IMR-90 (cell line): ENCODE measurements around the gene HPSE2. TPM values are rescaled to one million over a fixed set of nuclear protein-coding genes. Genes with fewer than 3 reads are reported as not detected.

Experiments used
- ATAC-seq: fragments of 200-7000 bp; cut with Tn5 transposase; 2 replicates; pipeline ENCODE4 v1.9.1; 2020; ENCODE audit warnings: low read depth, mild to moderate bottlenecking, moderate library complexity
- BruUV-seq: library from RNA; stranded (reverse); fragments of 400-500 nt; replicated peaks from 2 replicates; lab custom pipeline; 2021; lab: Mats Ljungman, UMichigan
- CTCF ChIA-PET: fragments of 300-600 bp; formaldehyde crosslinking; extraction: SDS; loops from one replicate; lab custom pipeline; 2021; ENCODE audit warnings: antibody characterized with exemption; lab: Yijun Ruan, JAX
- POLR2A ChIA-PET: fragments of 300-600 bp; sonication (Branson Sonifier 250); formaldehyde crosslinking; loops from one replicate; lab custom pipeline; 2022; ENCODE audit warnings: antibody characterized with exemption; ENCODE audit not compliant: unreplicated experiment; lab: Charles Lee
- DNase-seq: peaks from one replicate; pipeline ENCODE4 v3.0.0; 2013
- H2AFZ ChIP-seq: replicated peaks from 2 replicates; pipeline ENCODE3; 2013; ENCODE audit warnings: low read length, mild to moderate bottlenecking; ENCODE audit not compliant: poor library complexity
- H2AK5ac ChIP-seq: 2 replicates; pipeline ENCODE4 v1.6.1; 2013; ENCODE audit warnings: low read depth, low read length, inconsistent platforms
- H2AK9ac ChIP-seq: replicated peaks from 2 replicates; pipeline ENCODE3; 2013; ENCODE audit warnings: mild to moderate bottlenecking, low read depth, low read length, moderate library complexity; ENCODE audit not compliant: poor library complexity
- H2BK120ac ChIP-seq: 2 replicates; pipeline ENCODE4 v1.6.1; 2013; ENCODE audit warnings: low read depth, low read length, inconsistent platforms
- H2BK15ac ChIP-seq: 3 replicates; pipeline ENCODE4 v1.6.1; 2013; ENCODE audit warnings: low read depth, low read length, inconsistent platforms
- H2BK20ac ChIP-seq: 2 replicates; pipeline ENCODE4 v1.6.1; 2013; ENCODE audit warnings: low read depth, mild to moderate bottlenecking, inconsistent platforms, low read length, moderate library complexity
- H2BK5ac ChIP-seq: 2 replicates; pipeline ENCODE4 v1.6.1; 2013; ENCODE audit warnings: mild to moderate bottlenecking, low read depth, low read length, inconsistent platforms; ENCODE audit not compliant: poor library complexity, severe bottlenecking
- H3K14ac ChIP-seq: replicated peaks from 2 replicates; pipeline ENCODE4 v1.6.1; 2013; ENCODE audit warnings: low read depth, low read length, inconsistent platforms
- H3K18ac ChIP-seq: 2 replicates; pipeline ENCODE4 v1.6.1; 2013; ENCODE audit warnings: low read depth, low read length, control low read depth
- H3K23ac ChIP-seq: 2 replicates; pipeline ENCODE4 v1.6.1; 2013; ENCODE audit warnings: low read depth, low read length, inconsistent platforms
- H3K27ac ChIP-seq: 2 replicates; pipeline ENCODE4 v1.5.1; 2013; ENCODE audit warnings: mild to moderate bottlenecking, control low read depth, low read length; ENCODE audit not compliant: insufficient read depth
- H3K27me3 ChIP-seq: 2 replicates; pipeline ENCODE4 v1.6.1; 2013; ENCODE audit warnings: low read length; ENCODE audit not compliant: control insufficient read depth, insufficient read depth
- H3K36me3 ChIP-seq: 2 replicates; pipeline ENCODE4 v1.6.1; 2013; ENCODE audit warnings: low read length, mixed read lengths; ENCODE audit not compliant: control insufficient read depth, insufficient read depth
- H3K4ac ChIP-seq: 2 replicates; pipeline ENCODE4 v1.6.1; 2013; ENCODE audit warnings: low read depth, low read length, inconsistent platforms
- H3K4me1 ChIP-seq: 2 replicates; pipeline ENCODE4 v1.6.1; 2013; ENCODE audit warnings: low read length, mixed read lengths; ENCODE audit not compliant: control insufficient read depth, insufficient read depth
- H3K4me2 ChIP-seq: 2 replicates; pipeline ENCODE4 v1.6.1; 2013; ENCODE audit warnings: low read depth, mild to moderate bottlenecking, control low read depth, low read length, moderate library complexity
- H3K4me3 ChIP-seq: 2 replicates; pipeline ENCODE4 v1.5.1; 2013; ENCODE audit warnings: low read depth, mild to moderate bottlenecking, control low read depth, low read length, moderate library complexity; ENCODE audit not compliant: insufficient read depth
- H3K56ac ChIP-seq: 2 replicates; pipeline ENCODE4 v1.6.1; 2013; ENCODE audit warnings: low read length, inconsistent platforms; ENCODE audit not compliant: insufficient read depth; ENCODE audit errors: extremely low read depth
- H3K79me1 ChIP-seq, 2 experiments: 2 replicates each; pipeline ENCODE4 v1.6.1; 2013; ENCODE audit warnings: low read length in 2 of 2, inconsistent platforms in 1 of 2, low read depth in 1 of 2
- H3K9ac ChIP-seq: 2 replicates; pipeline ENCODE4 v1.6.1; 2013; ENCODE audit warnings: low read depth, low read length, control low read depth
- H3K9me1 ChIP-seq: 2 replicates; pipeline ENCODE4 v1.6.1; 2013; ENCODE audit warnings: low read length, inconsistent platforms; ENCODE audit not compliant: insufficient read depth
- H3K9me3 ChIP-seq: 2 replicates; pipeline ENCODE4 v1.6.1; 2013; ENCODE audit warnings: low read length; ENCODE audit not compliant: control insufficient read depth, insufficient read depth
- H4K20me1 ChIP-seq: 2 replicates; pipeline ENCODE4 v1.6.1; 2013; ENCODE audit warnings: low read length, inconsistent platforms; ENCODE audit not compliant: insufficient read depth
- H4K5ac ChIP-seq: 2 replicates; pipeline ENCODE4 v1.6.1; 2013; ENCODE audit warnings: mild to moderate bottlenecking, low read depth, low read length, control low read depth
- H4K8ac ChIP-seq, 2 experiments: 2 replicates each; pipeline ENCODE4 v1.6.1; 2013; ENCODE audit warnings: low read depth in 2 of 2, low read length in 2 of 2, control low read depth in 1 of 2, inconsistent platforms in 1 of 2
- H4K91ac ChIP-seq: 2 replicates; pipeline ENCODE4 v1.6.1; 2013; ENCODE audit warnings: low read depth, low read length, inconsistent platforms; ENCODE audit not compliant: insufficient read depth
- CEBPB ChIP-seq: IDR thresholded peaks from 2 replicates; pipeline ENCODE4 v1.6.1; 2012; ENCODE audit warnings: low read depth, low read length, improper control_type of control experiment
- CHD1 ChIP-seq: IDR thresholded peaks from 2 replicates; pipeline ENCODE4 v1.6.1; 2012; ENCODE audit warnings: low read depth, low read length, improper control_type of control experiment
- FOS ChIP-seq: fragments of 150-350 bp; IDR thresholded peaks from 2 replicates; pipeline ENCODE4 v1.6.1; 2016; ENCODE audit warnings: low read depth, low read length
- MAFK ChIP-seq: IDR thresholded peaks from 2 replicates; pipeline ENCODE4 v1.6.1; 2012; ENCODE audit warnings: low read depth, low read length, improper control_type of control experiment
- MXI1 ChIP-seq: IDR thresholded peaks from 2 replicates; pipeline ENCODE4 v1.6.1; 2012; ENCODE audit warnings: low read depth, mild to moderate bottlenecking, low read length, moderate library complexity, borderline replicate concordance
- NFE2L2 ChIP-seq: fragments of 150-350 bp; IDR thresholded peaks from 2 replicates; pipeline ENCODE4 v1.6.1; 2016; ENCODE audit warnings: low read depth, mild to moderate bottlenecking, low read length
- POLR2A ChIP-seq: IDR thresholded peaks from 2 replicates; pipeline ENCODE4 v1.6.1; 2012; ENCODE audit warnings: mild to moderate bottlenecking, low read depth, low read length
- RCOR1 ChIP-seq: IDR thresholded peaks from 2 replicates; pipeline ENCODE4 v1.6.1; 2012; ENCODE audit warnings: mild to moderate bottlenecking, low read length, improper control_type of control experiment; ENCODE audit not compliant: insufficient replicate concordance
- RFX5 ChIP-seq: IDR thresholded peaks from 2 replicates; pipeline ENCODE4 v1.8.0; 2012; ENCODE audit warnings: low read depth, mild to moderate bottlenecking, low read length, moderate library complexity
- SMC3 ChIP-seq: fragments of 150-350 bp; IDR thresholded peaks from 2 replicates; pipeline ENCODE4 v1.6.1; 2016; ENCODE audit warnings: low read depth, mild to moderate bottlenecking, antibody characterized with exemption, low read length, moderate library complexity
- WGBS, 2 experiments: methylation state at CpG; one replicate each; pipeline versions ENCODE4 v1.1.5 to v1.1.7; 2013; ENCODE audit warnings: missing lambda C conversion rate in 2 of 2; ENCODE audit not compliant: insufficient read length in 1 of 2; ENCODE audit errors: extremely low coverage in 2 of 2; 5-methylcytosine and 5-hydroxymethylcytosine counted together
- dilution Hi-C: fragments of 300-500 bp; cut with HindIII; formaldehyde crosslinking; loops from one replicate; pipeline ENCODE4 v1.14.3; 2018; ENCODE audit warnings: low sequenced_read_pairs; ENCODE audit not compliant: unreplicated experiment
- in situ Hi-C: fragments of 300-500 bp; cut with MboI; formaldehyde crosslinking; loops from 3 replicates; pipeline ENCODE4 v1.14.3; 2019; ENCODE audit warnings: low sequenced_read_pairs, inconsistent platforms, mixed read lengths
- intact Hi-C: fragments of 100-400 bp; cut with micrococcal nuclease; formaldehyde crosslinking; loops from 2 replicates; pipeline ENCODE4 v1.10.0; 2022
- polyA plus RNA-seq, 3 experiments: library from polyadenylated mRNA; depleted of rRNA; stranded (reverse); fragments of >200 nt; gene quantifications; 2 replicates each; pipeline ENCODE4 v1.2.3, GENCODE V29; 2012; ENCODE audit warnings: low replicate concordance in 1 of 3
- total RNA-seq: library from RNA; depleted of rRNA; stranded (reverse); fragments of >200 nt; gene quantifications from 2 replicates; pipeline ENCODE4 v1.2.3, GENCODE V29; 2012
- TF ChIP-seq, protein P1 (sequence below): fragments of 150-350 bp; IDR thresholded peaks from 2 replicates; pipeline ENCODE4 v1.6.1; 2016; ENCODE audit warnings: low read depth, mild to moderate bottlenecking, low read length, moderate library complexity, borderline replicate concordance
- TF ChIP-seq, protein P2 (sequence below): conservative IDR thresholded peaks from 2 replicates; pipeline ENCODE4 v1.5.1; 2012; ENCODE audit warnings: mild to moderate bottlenecking, low read depth, low read length, improper control_type of control experiment
- TF ChIP-seq, protein P3 (sequence below): fragments of 150-350 bp; IDR thresholded peaks from 2 replicates; pipeline ENCODE4 v1.6.1; 2017; ENCODE audit warnings: mild to moderate bottlenecking, antibody characterized with exemption, low read length, low read depth

The HPSE2 gene
- total and polyA plus RNA-seq, 2 of the 4 experiments (the other 2 are of a cell fraction): not detected

DNA sequence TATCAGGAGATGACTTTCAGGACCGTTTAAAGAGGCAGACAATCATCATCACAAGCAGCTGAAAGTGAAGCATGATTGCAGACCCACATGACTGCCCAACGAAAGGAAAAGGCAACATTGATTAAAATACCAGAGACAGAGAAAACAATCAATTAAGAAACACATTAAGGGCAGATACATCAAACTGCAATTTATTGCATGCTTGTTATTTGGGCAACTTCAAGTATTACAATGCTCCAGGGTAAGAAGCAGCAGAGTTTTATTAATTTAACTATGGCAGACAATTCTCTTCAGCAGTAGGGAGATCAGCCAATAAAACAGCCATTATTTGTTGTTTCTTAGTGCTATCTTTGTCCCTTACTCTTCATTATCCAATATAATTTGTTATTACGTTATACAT, 421.2 kb downstream of the HPSE2 start:
- dilution Hi-C loops (no loop called here), in situ Hi-C loops (no loop called here), intact Hi-C loops (no loop called here)
- H3K79me1 ChIP-seq: no peaks in the 10 kb centered on the region
- H4K20me1 ChIP-seq: no peaks in the 10 kb centered on the region
- no peaks in the 10 kb centered on the region for H3K9me3 ChIP-seq
- no CpG with 5 or more reads among the region's 3 CpGs for WGBS, 2 experiments
- no peak overlapping the region for H3K18ac ChIP-seq
- ChIA-PET POLR2A (no interaction called here), CTCF (no interaction called here)
- no peak overlapping the region for H3K23ac ChIP-seq
- H2BK120ac ChIP-seq: no peak overlapping the region
- H3K56ac ChIP-seq: no peak overlapping the region
- no peaks in the 10 kb centered on the region for H3K4me1 ChIP-seq
- no peak overlapping the region for H3K4ac ChIP-seq
- H3K27ac ChIP-seq: no peak overlapping the region
- H3K9me1 ChIP-seq: no peaks in the 10 kb centered on the region
- no peak for ATAC-seq
- no peak overlapping the region for H3K9ac ChIP-seq
- no peak overlapping the region for H4K8ac ChIP-seq
- H4K5ac ChIP-seq: no peak overlapping the region
- no peak overlapping the region for H2BK20ac ChIP-seq
- no peaks in the 10 kb centered on the region for H3K27me3 ChIP-seq
- H2BK5ac ChIP-seq: no peak overlapping the region
- H3K14ac ChIP-seq: no peak overlapping the region
- BruUV-seq: no TSS peak
- no peak overlapping the region for H3K4me3 ChIP-seq
- H4K91ac ChIP-seq: no peak overlapping the region
- no peaks in the 10 kb centered on the region for H3K36me3 ChIP-seq
- H2AK9ac ChIP-seq: no peak overlapping the region
- no peak overlapping the region for H2AFZ ChIP-seq
- H2BK15ac ChIP-seq: no peak overlapping the region
- H2AK5ac ChIP-seq: no peak overlapping the region
- no peak for DNase-seq
- H3K4me2 ChIP-seq: no peak overlapping the region
- TF ChIP-seq CHD1 (no peak), POLR2A (no peak), RFX5 (no peak), CEBPB (no peak), MXI1 (no peak), SMC3 (no peak), MAFK (no peak), NFE2L2 (no peak), FOS (no peak), RCOR1 (no peak)
- TF ChIP-seq, protein P1, sequence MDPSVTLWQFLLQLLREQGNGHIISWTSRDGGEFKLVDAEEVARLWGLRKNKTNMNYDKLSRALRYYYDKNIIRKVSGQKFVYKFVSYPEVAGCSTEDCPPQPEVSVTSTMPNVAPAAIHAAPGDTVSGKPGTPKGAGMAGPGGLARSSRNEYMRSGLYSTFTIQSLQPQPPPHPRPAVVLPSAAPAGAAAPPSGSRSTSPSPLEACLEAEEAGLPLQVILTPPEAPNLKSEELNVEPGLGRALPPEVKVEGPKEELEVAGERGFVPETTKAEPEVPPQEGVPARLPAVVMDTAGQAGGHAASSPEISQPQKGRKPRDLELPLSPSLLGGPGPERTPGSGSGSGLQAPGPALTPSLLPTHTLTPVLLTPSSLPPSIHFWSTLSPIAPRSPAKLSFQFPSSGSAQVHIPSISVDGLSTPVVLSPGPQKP: no peak
- TF ChIP-seq, protein P2, sequence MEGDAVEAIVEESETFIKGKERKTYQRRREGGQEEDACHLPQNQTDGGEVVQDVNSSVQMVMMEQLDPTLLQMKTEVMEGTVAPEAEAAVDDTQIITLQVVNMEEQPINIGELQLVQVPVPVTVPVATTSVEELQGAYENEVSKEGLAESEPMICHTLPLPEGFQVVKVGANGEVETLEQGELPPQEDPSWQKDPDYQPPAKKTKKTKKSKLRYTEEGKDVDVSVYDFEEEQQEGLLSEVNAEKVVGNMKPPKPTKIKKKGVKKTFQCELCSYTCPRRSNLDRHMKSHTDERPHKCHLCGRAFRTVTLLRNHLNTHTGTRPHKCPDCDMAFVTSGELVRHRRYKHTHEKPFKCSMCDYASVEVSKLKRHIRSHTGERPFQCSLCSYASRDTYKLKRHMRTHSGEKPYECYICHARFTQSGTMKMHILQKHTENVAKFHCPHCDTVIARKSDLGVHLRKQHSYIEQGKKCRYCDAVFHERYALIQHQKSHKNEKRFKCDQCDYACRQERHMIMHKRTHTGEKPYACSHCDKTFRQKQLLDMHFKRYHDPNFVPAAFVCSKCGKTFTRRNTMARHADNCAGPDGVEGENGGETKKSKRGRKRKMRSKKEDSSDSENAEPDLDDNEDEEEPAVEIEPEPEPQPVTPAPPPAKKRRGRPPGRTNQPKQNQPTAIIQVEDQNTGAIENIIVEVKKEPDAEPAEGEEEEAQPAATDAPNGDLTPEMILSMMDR: no peak
- TF ChIP-seq, protein P3, sequence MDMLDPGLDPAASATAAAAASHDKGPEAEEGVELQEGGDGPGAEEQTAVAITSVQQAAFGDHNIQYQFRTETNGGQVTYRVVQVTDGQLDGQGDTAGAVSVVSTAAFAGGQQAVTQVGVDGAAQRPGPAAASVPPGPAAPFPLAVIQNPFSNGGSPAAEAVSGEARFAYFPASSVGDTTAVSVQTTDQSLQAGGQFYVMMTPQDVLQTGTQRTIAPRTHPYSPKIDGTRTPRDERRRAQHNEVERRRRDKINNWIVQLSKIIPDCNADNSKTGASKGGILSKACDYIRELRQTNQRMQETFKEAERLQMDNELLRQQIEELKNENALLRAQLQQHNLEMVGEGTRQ: no peak
